HG03039 (cell line): ENCODE data around the gene LUC7L3.

Experiments used
- ATAC-seq: cut with Tn5 transposase; IDR thresholded peaks from one replicate; pipeline ENCODE4 v1.9.1; 2021; ENCODE audit warnings: mild to moderate bottlenecking, moderate library complexity; ENCODE audit not compliant: unreplicated experiment

The LUC7L3 gene

GRCh38 chr17:50749245-50749644 is 29.8 kb downstream of the LUC7L3 start:
- no peak for ATAC-seq

DNA sequence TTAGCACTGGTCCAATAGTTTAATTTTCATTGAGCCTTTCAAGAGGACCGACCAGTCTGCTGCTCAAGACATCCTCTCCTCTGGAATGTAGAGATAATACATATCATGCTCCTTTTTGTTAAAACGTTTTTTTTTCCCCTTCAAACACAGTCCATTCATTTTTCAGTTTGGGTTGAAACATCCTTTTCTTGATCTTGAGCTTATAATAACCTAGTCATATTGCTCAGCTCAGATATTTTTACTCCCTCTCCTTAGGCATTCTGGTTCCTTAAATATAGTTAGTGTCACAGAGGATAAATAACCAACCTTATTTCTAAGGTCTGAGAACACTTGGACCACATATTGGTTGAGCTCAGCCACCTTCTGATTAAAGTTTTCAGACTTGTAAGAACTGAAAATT is 35.1 kb downstream of the LUC7L3 start:
- ATAC-seq: no peak

- ATAC-seq: no peak
These were observed 39.1 kb downstream of the LUC7L3 start for GRCh38 chr17:50758524-50758923.

DNA sequence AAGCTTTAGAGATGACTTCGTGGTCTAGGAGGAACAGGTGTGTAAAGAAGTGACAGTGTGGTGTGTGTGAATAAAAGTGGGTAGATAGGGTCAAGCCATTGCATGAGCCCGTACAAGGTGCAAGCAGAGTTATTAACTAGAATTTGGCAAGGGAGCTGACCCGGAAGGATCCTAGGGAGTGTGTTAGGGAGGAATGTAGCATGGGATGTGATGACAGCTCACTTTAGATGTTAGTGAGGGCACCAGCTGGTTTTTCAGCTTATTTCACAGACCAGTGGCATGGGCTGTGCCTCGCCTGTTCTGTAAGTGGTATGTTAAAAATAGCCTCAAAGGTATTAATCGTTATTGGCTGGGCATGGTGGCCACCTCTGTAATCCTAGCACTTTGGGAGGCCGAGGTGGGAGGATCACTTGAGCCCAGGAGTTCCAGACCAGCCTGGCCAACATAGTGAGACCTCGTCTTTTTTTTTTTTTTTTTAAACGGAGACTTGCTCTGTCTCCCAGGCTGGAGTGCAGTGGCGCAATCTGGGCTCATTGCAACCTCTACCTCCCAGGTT is 39.7 kb downstream of the LUC7L3 start:
- ATAC-seq: no peak

GRCh38 chr17:50762177-50762576 is 42.8 kb downstream of the LUC7L3 start:
- no peak for ATAC-seq

GRCh38 chr17:50763716-50764475 is 44.5 kb downstream of the LUC7L3 start:
- no peak for ATAC-seq

GRCh38 chr17:50764734-50765149 is 45.3 kb downstream of the LUC7L3 start:
- ATAC-seq: no peak

DNA sequence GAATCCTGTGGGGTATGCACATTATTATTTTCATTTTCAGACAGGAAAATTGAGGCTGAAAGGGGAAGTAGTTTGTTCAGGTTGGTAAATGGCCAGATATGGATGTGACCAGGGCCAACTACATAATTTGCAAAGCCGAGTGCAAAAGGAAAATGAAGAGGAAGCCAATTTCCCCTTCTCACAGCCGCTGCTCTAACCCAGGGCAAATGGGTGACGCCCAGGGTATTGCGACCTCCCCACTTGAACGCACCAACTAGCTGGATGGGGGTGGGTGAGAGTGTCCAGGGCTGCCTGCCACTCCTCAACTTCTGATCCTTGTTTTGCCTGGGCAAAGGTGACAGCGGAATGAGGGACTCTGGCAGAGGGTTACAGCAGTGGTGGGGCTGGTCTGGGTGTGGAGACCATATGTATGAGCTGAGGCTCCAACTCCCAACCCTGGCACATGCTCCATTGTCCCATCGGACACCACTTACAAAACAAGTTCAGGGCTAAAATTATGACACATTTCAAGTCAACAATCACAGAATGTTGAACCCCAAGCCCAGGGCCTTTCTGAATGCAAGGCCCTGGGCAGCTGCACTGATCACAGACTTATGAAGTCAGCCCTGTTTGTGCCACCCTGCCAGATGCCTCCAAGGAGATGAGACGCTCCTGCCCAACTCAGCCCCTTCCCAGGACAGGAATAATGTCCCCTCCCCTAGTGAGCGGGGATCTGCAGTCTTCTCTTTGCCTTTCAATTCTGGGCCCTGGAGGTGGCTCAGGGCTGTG is 46.2 kb downstream of the LUC7L3 start:
- ATAC-seq: no peak

DNA sequence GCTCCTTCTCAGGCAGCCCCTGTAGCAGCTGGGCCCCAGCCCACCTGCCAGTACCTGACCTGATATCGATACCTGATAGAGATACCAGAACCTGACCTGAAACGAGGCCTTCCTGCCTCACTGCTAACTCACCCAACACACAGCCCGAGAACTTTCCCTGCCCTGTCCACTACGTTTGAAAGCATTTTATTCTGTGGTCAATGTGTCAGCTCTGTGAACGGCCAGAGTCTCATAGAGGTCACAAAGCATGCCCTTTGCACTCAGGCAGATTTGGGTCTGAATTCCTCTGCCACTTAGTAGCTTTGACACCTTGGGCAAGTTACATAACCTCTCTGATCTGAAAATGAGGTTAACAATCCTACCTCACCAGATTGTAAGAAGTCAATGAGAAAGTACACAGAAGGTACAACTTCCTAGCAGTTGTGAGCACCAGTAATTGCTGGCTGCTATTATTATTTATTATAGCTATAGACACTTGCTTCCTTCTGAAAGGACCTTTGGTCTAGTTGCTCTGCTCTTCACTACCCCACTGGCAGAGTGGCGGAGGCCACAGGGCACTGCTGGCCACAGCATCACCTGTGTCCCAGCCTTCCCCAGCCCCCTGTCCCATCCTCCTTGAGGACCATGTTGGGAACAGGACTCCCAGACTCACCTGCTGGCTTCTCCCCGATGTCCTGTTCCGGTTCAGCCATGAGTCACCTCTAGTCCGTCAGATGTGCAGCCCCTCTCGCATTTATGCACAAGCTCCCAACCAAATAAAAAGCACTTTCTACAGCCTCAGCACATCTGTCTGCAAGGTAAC is 47.0 kb downstream of the LUC7L3 start:
- no peak for ATAC-seq

- ATAC-seq: no peak
These were observed 47.6 kb downstream of the LUC7L3 start for GRCh38 chr17:50767030-50767429.

GRCh38 chr17:50767446-50767845 is 48.0 kb downstream of the LUC7L3 start, which contains the start of gene ANKRD40CL:
Gene ANKRD40CL (minus strand): TSS chr17:50767518. CDS start chr17:50766913, 605 bp downstream.
- ATAC-seq: no peak

GRCh38 chr17:50768346-50768761 is 49.0 kb downstream of the LUC7L3 start:
- no peak for ATAC-seq

DNA sequence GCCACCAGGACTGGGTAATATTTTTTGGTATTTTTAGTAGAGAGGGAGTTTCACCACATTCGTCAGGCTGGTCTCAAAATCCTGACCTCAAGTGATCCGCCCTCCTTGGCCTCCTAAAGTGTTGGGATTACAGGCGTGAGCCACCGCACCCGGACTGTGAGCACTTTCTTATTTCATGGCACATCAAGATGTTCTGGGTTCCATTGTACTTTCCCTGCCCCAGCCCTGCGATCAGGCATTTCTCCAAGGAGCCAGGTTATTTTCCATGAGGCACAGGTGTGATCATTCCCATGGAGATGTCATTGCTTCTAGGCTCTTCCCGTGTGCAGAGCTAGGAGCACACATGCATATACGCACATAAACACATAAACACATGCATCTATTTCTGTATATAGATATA is 50.5 kb downstream of the LUC7L3 start:
- no peak for ATAC-seq

- ATAC-seq: no peak
These were observed 50.9 kb downstream of the LUC7L3 start for GRCh38 chr17:50770346-50770745.

DNA sequence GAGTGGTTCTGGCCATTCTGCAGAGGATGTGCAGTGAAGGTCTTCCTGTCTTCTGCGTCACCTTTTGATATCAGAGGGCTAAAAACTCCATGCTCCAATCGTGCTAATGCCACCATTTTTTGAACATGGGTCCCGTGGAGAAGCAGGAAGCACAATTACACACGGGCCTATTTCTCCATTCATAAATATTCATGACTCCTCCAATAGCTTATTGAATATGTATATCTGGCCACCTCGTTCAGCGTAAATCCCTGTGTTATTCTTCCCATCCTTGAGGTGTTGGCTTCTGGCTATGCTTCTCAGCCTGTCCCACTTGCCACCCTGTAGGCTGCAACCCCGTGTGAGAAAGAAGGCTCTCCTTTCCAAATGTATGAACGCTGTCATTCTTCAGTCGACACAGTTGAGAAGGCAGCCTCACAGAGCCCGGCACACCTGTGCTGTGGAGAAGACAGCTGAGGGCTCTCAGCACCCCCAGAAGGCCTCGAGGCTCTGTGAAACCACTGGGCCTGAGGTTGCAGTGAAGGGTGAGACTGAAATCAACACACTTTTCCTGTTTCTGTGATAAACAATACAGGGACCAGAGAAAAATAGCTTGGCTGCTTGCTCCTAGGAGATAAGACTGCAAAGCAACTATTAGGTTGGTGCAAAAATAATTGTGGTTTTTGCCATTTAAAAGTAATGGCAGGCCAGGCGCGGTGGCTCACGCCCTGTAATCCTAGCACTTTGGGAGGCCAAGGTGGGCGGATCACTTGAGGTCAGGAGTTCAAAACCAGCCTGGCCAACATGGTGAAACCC is 52.8 kb downstream of the LUC7L3 start:
- no peak for ATAC-seq

- no peak for ATAC-seq
These were observed 54.9 kb downstream of the LUC7L3 start for GRCh38 chr17:50774225-50774803.

- no peak for ATAC-seq
These were observed 56.5 kb downstream of the LUC7L3 start for GRCh38 chr17:50775926-50776325.

- no peak for ATAC-seq
These were observed 59.1 kb downstream of the LUC7L3 start for GRCh38 chr17:50778471-50778870.

GRCh38 chr17:50778988-50779387 is 59.6 kb downstream of the LUC7L3 start:
- no peak for ATAC-seq
